Kidney (tissue), 14 donors: ENCODE data around the gene NSFL1C. TPM values are rescaled to one million over a fixed set of nuclear protein-coding genes. Genes with fewer than 3 reads are reported as not detected.

Experiments used
- DNase-seq, 5 donors: peaks; one replicate each; pipeline ENCODE4 v3.0.0-alpha.2; 2013 to 2020
- FAIRE-seq: peaks from 2 replicates; lab custom pipeline; 2012; peaks lifted over from hg19 to GRCh38; lab: Jason Lieb, UNC
- H3K27ac ChIP-seq, 2 donors: one replicate each; pipeline ENCODE4 v1.7.0; 2013; ENCODE audit warnings: low read depth in 2 of 2, low read length in 2 of 2, inconsistent platforms in 1 of 2
- H3K27me3 ChIP-seq: one replicate; pipeline ENCODE4 v1.7.1; 2013; ENCODE audit warnings: low read length, inconsistent platforms; ENCODE audit not compliant: control insufficient read depth, insufficient read depth
- H3K36me3 ChIP-seq, 3 donors: one replicate each; pipeline versions ENCODE4 v1.7.0 to v1.7.1; 2013; ENCODE audit warnings: low read length in 3 of 3, control low read depth in 1 of 3, inconsistent platforms in 1 of 3; ENCODE audit not compliant: insufficient read depth in 3 of 3, control insufficient read depth in 2 of 3
- H3K4me1 ChIP-seq, 3 donors: one replicate each; pipeline versions ENCODE4 v1.7.0 to v1.7.1; 2013; ENCODE audit warnings: low read length in 3 of 3, inconsistent platforms in 1 of 3, low read depth in 1 of 3; ENCODE audit not compliant: control insufficient read depth in 2 of 3, insufficient read depth in 2 of 3
- H3K4me3 ChIP-seq, 3 donors: one replicate each; pipeline versions ENCODE4 v1.7.0 to v1.8.1; 2013; ENCODE audit warnings: low read length in 3 of 3, control low read depth in 1 of 3, inconsistent platforms in 1 of 3
- H3K9ac ChIP-seq, 3 donors: one replicate each; pipeline versions ENCODE4 v1.7.0 to v1.7.1; 2013; ENCODE audit warnings: low read length in 3 of 3, control low read depth in 1 of 3, inconsistent platforms in 1 of 3
- H3K9me3 ChIP-seq, 3 donors: one replicate each; pipeline versions ENCODE4 v1.7.0 to v1.7.1; 2013; ENCODE audit warnings: low read length in 3 of 3, control low read depth in 1 of 3, inconsistent platforms in 1 of 3; ENCODE audit not compliant: control insufficient read depth in 2 of 3, insufficient read depth in 1 of 3
- CTCF ChIP-seq: IDR thresholded peaks from 3 replicates; pipeline ENCODE4 v1.5.1; 2012; ENCODE audit warnings: mild to moderate bottlenecking, moderate library complexity, borderline replicate concordance; ENCODE audit not compliant: insufficient read depth; ENCODE audit errors: extremely low read depth
- intact Hi-C: fragments of 100-400 bp; cut with DNase I; formaldehyde crosslinking; loops from one replicate; pipeline ENCODE4 v1.11.1; 2022
- polyA plus RNA-seq: library from polyadenylated mRNA; stranded (reverse); fragments of 350-450 nt; fragmentation: Illumina TruSeq; extraction: RNeasy Lipid Tissue Mini Kit (QIAGEN cat#74804); gene quantifications from one replicate; pipeline ENCODE4 v1.2.3, GENCODE V29; 2014; ENCODE audit warnings: low read depth, low replicate concordance; ENCODE audit not compliant: insufficient read depth
- total RNA-seq: library from RNA; stranded (reverse); fragmentation: NEBNext Ultra II Directional; extraction: Animal tissue kit (Norgen Biotek cat#: 25700); gene quantifications from one replicate; pipeline ENCODE4 v1.2.1, GENCODE V29; 2021
- donor health status: control.
- donor health status: control.
- donor health status: control.
- donor health status: control.
- donor health status: control.
- donor health status: DM: yes; HTN: yes; CAD: no.
- donor health status: Normal renal cell carcinoma (clear cell type).

NSFL1C gene
- total and polyA plus RNA-seq, 2 donors from 2014 or later, result 76.1 to 78.2 TPM

GRCh38 chr20:1431158-1431557 lies 35.5 kb downstream of the NSFL1C start:
- intact Hi-C loops, result no loop called here
- no peak for TF ChIP-seq CTCF
- no peaks in the 10 kb centered on the region for H3K36me3 ChIP-seq
- H3K9ac ChIP-seq, result no peak overlapping the region
- no peaks in the 10 kb centered on the region for H3K27me3 ChIP-seq
- H3K27ac ChIP-seq, result no peak overlapping the region
- H3K9me3 ChIP-seq, result no peaks in the 10 kb centered on the region
- DNase-seq (no peak), FAIRE-seq (no peak)
- H3K4me1 ChIP-seq, result no peaks in the 10 kb centered on the region
- H3K4me3 ChIP-seq, result no peak overlapping the region

GRCh38 chr20:1430004-1430451 lies 36.6 kb downstream of the NSFL1C start:
- H3K9me3 ChIP-seq, result no peaks in the 10 kb centered on the region
- H3K36me3 ChIP-seq, result no peaks in the 10 kb centered on the region
- no peak for TF ChIP-seq CTCF
- H3K27me3 ChIP-seq, result no peaks in the 10 kb centered on the region
- no peak for DNase-seq
- intact Hi-C loops, result no loop called here
- H3K27ac ChIP-seq, result no peak overlapping the region
- FAIRE-seq, result no peak
- no peaks in the 10 kb centered on the region for H3K4me1 ChIP-seq
- H3K9ac ChIP-seq, result no peak overlapping the region
- no peak overlapping the region for H3K4me3 ChIP-seq

GRCh38 chr20:1429143-1429728 lies 37.4 kb downstream of the NSFL1C start:
- H3K9me3 ChIP-seq, result no peaks in the 10 kb centered on the region
- no peak overlapping the region for H3K4me3 ChIP-seq
- intact Hi-C loops, result no loop called here
- no peaks in the 10 kb centered on the region for H3K4me1 ChIP-seq
- no peak for DNase-seq
- no peak for FAIRE-seq
- H3K27me3 ChIP-seq, result no peaks in the 10 kb centered on the region
- no peak overlapping the region for H3K27ac ChIP-seq
- no peak for TF ChIP-seq CTCF
- H3K36me3 ChIP-seq, result no peaks in the 10 kb centered on the region
- H3K9ac ChIP-seq, result no peak overlapping the region
